Measurements from ENCODE around the gene CCR4.
"Not testable (repeated sequence)": the region's sequence is repeated elsewhere in the genome, so short reads cannot be mapped to it uniquely, and the experiment has no call there.

Gene CCR4

GRCh38 chr3:32977861-32978260 is 26.4 kb downstream of the CCR4 start:
- no peak overlapping the region for H3K4me3 ChIP-seq (ENCODE audit: low read depth, low read length)

GRCh38 chr3:32978331-32978730 is 26.9 kb downstream of the CCR4 start:
- H3K4me3 ChIP-seq (ENCODE audit: low read depth, low read length) = no peak overlapping the region

GRCh38 chr3:32983124-32983523 is 31.7 kb downstream of the CCR4 start:
- H3K4me3 ChIP-seq (ENCODE audit: low read depth, low read length) = no peak overlapping the region

GRCh38 chr3:32984918-32985317 is 33.5 kb downstream of the CCR4 start:
- H3K4me3 ChIP-seq (ENCODE audit: low read depth, low read length) = not testable (repeated sequence)

- H3K4me3 ChIP-seq (ENCODE audit: low read depth, low read length) = no peak overlapping the region
Measured at GRCh38 chr3:32989171-32989570, 37.7 kb downstream of the CCR4 start.

- no peak overlapping the region for H3K4me3 ChIP-seq (ENCODE audit: low read depth, low read length)
Measured at GRCh38 chr3:32990116-32990515, 38.7 kb downstream of the CCR4 start.

GRCh38 chr3:32991781-32992180 is 40.3 kb downstream of the CCR4 start:
- H3K4me3 ChIP-seq (ENCODE audit: low read depth, low read length) = no peak overlapping the region

- H3K4me3 ChIP-seq (ENCODE audit: low read depth, low read length) = no peak overlapping the region
Measured at GRCh38 chr3:32992310-32992686, 40.9 kb downstream of the CCR4 start.

- no peak overlapping the region for H3K4me3 ChIP-seq (ENCODE audit: low read depth, low read length)
Measured at GRCh38 chr3:32994045-32994444, 42.6 kb downstream of the CCR4 start.

- H3K4me3 ChIP-seq (ENCODE audit: low read depth, low read length) = no peak overlapping the region
Measured at GRCh38 chr3:32995098-32995497, 43.7 kb downstream of the CCR4 start.

GRCh38 chr3:32996048-32996754 is 44.8 kb downstream of the CCR4 start:
- H3K4me3 ChIP-seq (ENCODE audit: low read depth, low read length) = no peak overlapping the region

- no peak overlapping the region for H3K4me3 ChIP-seq (ENCODE audit: low read depth, low read length)
Measured at GRCh38 chr3:32996755-32997091, 45.3 kb downstream of the CCR4 start.

GRCh38 chr3:32998631-32999451 is 47.4 kb downstream of the CCR4 start:
- H3K4me3 ChIP-seq (ENCODE audit: low read depth, low read length) = no peak overlapping the region

GRCh38 chr3:33000691-33001385 is 49.4 kb downstream of the CCR4 start:
- H3K4me3 ChIP-seq (ENCODE audit: low read depth, low read length) = no peak overlapping the region

- no peak overlapping the region for H3K4me3 ChIP-seq (ENCODE audit: low read depth, low read length)
Measured at GRCh38 chr3:33001889-33002288, 50.4 kb downstream of the CCR4 start.

GRCh38 chr3:33003308-33003707 is 51.9 kb downstream of the CCR4 start:
- H3K4me3 ChIP-seq (ENCODE audit: low read depth, low read length) = no peak overlapping the region

GRCh38 chr3:33004205-33004604 is 52.8 kb downstream of the CCR4 start:
- H3K4me3 ChIP-seq (ENCODE audit: low read depth, low read length) = no peak overlapping the region

- H3K4me3 ChIP-seq (ENCODE audit: low read depth, low read length) = no peak overlapping the region
Measured at GRCh38 chr3:33004961-33005360, 53.5 kb downstream of the CCR4 start.

Measured in iPS-11a (cell line).